ENCODE measurements around the gene FOXP3. TPM values are rescaled to one million over a fixed set of nuclear protein-coding genes. Genes with fewer than 3 reads are reported as not detected.

The FOXP3 gene
- total RNA-seq, 1 experiment from 2014 or later, result not detected

Other genes with a start within 250 kb of the FOXP3 start
- gene TFE3, start 221.4 kb downstream of the FOXP3 start, total RNA-seq (2014; rRNA removed; shearing (Covaris generic)), result 27.3 and 50.0 TPM in 2 replicates
- gene CCDC120, start 205.7 kb downstream of the FOXP3 start, total RNA-seq (2014; rRNA removed; shearing (Covaris generic)), result 0.12 and 0.98 TPM in 2 replicates
- gene PRAF2, start 190.7 kb downstream of the FOXP3 start, total RNA-seq (2014; rRNA removed; shearing (Covaris generic)), result 4.6 and 10.8 TPM in 2 replicates
- 18.6 and 36.0 TPM in 2 replicates for gene WDR45, start 184.8 kb downstream of the FOXP3 start, total RNA-seq (2014; rRNA removed; shearing (Covaris generic))
- 27.2 and 28.2 TPM in 2 replicates for gene GPKOW, start 141.0 kb downstream of the FOXP3 start, total RNA-seq (2014; rRNA removed; shearing (Covaris generic))
- 2.7 and 14.2 TPM in 2 replicates for gene MAGIX, start 102.0 kb downstream of the FOXP3 start, total RNA-seq (2014; rRNA removed; shearing (Covaris generic))
- 26.8 and 32.4 TPM in 2 replicates for gene PLP2, start 92.8 kb downstream of the FOXP3 start, total RNA-seq (2014; rRNA removed; shearing (Covaris generic))
- gene PRICKLE3, start 78.3 kb downstream of the FOXP3 start, total RNA-seq (2014; rRNA removed; shearing (Covaris generic)), result 15.4 and 18.4 TPM in 2 replicates
- 8.7 and 13.8 TPM in 2 replicates for gene SYP, start 64.5 kb downstream of the FOXP3 start, total RNA-seq (2014; rRNA removed; shearing (Covaris generic))
- not detected in 2 replicates for gene CACNA1F, start 31.4 kb downstream of the FOXP3 start, total RNA-seq (2014; rRNA removed; shearing (Covaris generic))
- gene CCDC22, start 29.2 kb downstream of the FOXP3 start, total RNA-seq (2014; rRNA removed; shearing (Covaris generic)), result 24.2 and 32.0 TPM in 2 replicates
- 2.0 and 2.5 TPM in 2 replicates for gene PPP1R3F, start 5.1 kb upstream of the FOXP3 start, total RNA-seq (2014; rRNA removed; shearing (Covaris generic))
- gene GAGE10, start 38.9 kb upstream of the FOXP3 start, total RNA-seq (2014; rRNA removed; shearing (Covaris generic)), result not detected in 2 replicates
- not detected in 2 replicates for gene GAGE12J, start 57.3 kb upstream of the FOXP3 start, total RNA-seq (2014; rRNA removed; shearing (Covaris generic))
- not detected in 2 replicates for gene GAGE13, start 66.9 kb upstream of the FOXP3 start, total RNA-seq (2014; rRNA removed; shearing (Covaris generic))

Data from G401 (cell line).